D721Med (cell line): Measurements from ENCODE around the gene ABCC6.
A peak's percentile ranks its signal among the peaks of the same experiment; 100 is the strongest.
"Not testable (repeated sequence)": the region's sequence is repeated elsewhere in the genome, so short reads cannot be mapped to it uniquely, and the experiment has no call there.

Experiments used
- DNase-seq: peaks from one replicate; pipeline ENCODE4 v3.0.0; 2011; ENCODE audit warnings: low spot score; ENCODE audit not compliant: insufficient read length
- FAIRE-seq: peaks from 2 replicates; lab custom pipeline; 2011; peaks lifted over from hg19 to GRCh38; lab: Jason Lieb, UNC
- CTCF ChIP-seq: IDR thresholded peaks from 2 replicates; pipeline ENCODE4 v1.5.1; 2012; ENCODE audit warnings: mild to moderate bottlenecking, control low read depth; ENCODE audit not compliant: insufficient read depth; ENCODE audit errors: missing control alignments

The ABCC6 gene

GRCh38 chr16:16222850-16223661, at the start of gene ABCC6:
TSS of gene ABCC6 (minus strand) at chr16:16223494. CDS start at chr16:16223434, 60 bp downstream.
- FAIRE-seq, DNase-seq: not testable (repeated sequence)

DNA sequence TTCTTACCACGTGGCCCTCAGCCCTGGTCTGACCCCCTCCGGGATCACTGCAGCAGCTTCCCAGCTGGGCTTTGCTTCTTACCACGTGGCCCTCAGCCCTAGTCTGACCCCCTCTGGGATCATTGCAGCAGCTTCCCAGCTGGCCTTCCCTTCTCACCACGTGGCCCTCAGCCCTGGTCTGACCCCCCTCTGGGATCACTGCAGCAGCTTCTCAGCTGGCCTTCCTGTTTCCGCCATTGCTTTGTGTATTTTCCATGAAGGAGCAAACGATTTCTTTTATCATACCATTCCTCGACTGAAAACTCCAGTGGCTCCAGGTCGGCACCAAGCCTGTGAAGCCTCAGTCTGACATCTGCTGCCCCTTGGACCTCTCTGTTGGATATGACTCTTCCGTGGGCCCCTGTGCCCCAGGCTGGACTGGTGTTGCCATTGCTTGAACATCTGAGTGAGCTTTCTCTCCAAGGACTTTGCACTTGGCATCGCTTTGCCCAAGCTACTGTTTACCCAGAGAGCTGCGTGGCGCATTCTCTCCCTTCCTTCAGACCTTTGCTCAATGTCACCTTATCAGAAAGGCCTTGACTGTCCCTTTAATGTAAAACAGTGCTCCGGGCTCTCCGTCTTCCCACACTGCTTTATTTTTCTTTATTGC, 49.4 kb upstream of the ABCC6 start:
- not testable (repeated sequence) for FAIRE-seq

GRCh38 chr16:16271658-16272057, 48.4 kb upstream of the ABCC6 start:
- not testable (repeated sequence) for DNase-seq, FAIRE-seq

More for the DNA sequence above, 49.4 kb upstream of the ABCC6 start:
- not testable (repeated sequence) for DNase-seq

GRCh38 chr16:16268185-16268808, 45.0 kb upstream of the ABCC6 start:
- not testable (repeated sequence) for FAIRE-seq, DNase-seq

GRCh38 chr16:16267708-16268107, 44.4 kb upstream of the ABCC6 start:
- FAIRE-seq, DNase-seq: not testable (repeated sequence)

DNA sequence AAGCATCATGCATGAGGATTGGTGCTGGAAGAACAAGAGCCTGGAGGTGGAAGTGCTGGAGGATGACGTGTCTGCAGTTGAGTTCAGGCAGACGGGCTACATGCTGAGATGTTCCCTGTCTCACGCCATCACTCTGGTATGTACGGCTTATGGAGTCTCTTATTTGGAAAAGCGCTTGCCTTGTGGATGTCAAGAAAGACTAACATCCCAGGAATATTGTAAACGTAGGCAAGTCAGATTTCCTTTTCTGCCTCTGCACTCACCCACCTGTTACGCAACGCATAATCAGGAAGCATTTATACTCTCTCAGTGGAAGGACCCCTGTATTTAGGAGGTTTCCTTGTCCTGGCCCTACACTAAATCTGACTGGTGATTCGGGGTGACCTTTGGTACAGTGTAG, 41.8 kb upstream of the ABCC6 start:
- FAIRE-seq, DNase-seq: not testable (repeated sequence)

- not testable (repeated sequence) for DNase-seq, FAIRE-seq
Measured at GRCh38 chr16:16263947-16264346, 40.7 kb upstream of the ABCC6 start.

GRCh38 chr16:16262954-16263555, 39.8 kb upstream of the ABCC6 start:
- not testable (repeated sequence) for DNase-seq, FAIRE-seq

DNA sequence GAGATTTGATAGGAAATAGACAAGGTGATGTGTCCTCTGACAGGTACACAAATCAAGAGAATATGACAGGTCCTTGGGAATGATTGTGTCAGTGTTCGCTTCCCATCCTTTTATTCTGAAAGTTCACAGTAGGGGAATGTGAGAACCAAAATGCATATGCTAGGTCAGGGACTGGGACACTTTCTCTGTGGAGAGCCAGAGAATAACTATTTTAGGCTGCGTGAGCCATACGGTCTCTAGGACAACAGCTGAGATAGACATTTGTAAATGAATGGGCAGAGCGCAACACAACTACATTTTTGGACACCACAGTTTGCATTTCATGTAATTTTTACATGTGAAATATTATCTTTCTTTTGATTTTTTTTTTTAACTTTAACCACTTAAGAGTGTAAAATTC, 36.7 kb upstream of the ABCC6 start:
- DNase-seq, FAIRE-seq: not testable (repeated sequence)

DNA sequence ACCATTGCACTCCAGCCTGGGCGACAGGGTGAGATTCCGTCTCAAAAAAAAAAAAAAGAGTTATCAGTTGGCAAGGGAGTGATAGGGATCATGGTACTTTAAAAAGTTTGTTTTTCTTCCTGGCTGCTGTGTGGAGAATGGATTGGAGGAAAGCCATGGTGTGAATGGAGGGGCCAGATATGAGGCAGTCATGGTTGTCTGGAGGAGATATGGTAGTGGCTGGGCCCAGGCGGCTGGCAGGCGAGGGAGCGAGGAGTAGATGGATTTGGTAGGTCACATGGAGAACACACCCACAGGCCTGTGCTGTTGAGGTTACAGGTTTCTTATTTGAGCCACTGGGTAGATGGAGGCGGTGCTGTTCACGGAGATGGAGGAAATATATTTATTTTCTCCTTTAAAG, 35.5 kb upstream of the ABCC6 start:
- FAIRE-seq, DNase-seq: not testable (repeated sequence)

GRCh38 chr16:16257301-16257923, 34.1 kb upstream of the ABCC6 start:
- TF ChIP-seq CTCF = peak; percentile 21
- DNase-seq, FAIRE-seq: not testable (repeated sequence)

- DNase-seq, FAIRE-seq: not testable (repeated sequence)
Measured at GRCh38 chr16:16252377-16252776, 29.1 kb upstream of the ABCC6 start.

DNA sequence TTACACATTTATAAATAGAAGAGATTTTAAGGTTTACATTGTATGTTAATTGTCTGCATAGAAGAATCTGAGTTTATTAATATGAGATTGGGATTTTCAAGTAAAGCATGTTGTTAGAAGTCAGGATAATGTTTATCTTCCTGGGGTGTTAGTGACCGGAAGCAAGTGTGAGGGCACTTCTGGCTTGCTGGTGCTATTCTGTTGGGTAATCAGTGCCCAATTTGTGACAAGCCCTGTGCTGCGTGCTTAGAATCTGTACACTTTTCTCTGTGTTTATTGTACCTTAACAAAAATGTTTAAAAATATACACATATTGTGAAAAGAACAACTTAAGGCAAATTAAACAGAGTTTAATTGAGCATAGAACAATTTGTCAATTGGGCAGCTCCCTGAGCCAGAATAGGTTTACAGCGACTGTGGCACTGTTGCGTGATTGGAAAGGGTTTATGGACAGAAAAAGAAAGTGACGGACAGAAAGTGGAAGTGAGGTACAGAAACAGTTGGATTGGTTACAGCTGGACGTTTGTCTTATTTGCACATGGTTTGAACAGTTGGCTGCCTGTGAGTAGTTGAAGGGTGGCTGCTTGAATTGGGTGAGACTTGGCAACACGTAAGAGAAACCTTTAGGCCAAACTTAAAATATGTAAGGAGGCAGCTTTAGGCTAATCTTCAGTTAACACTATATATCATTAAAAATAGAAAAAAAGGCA, 26.5 kb upstream of the ABCC6 start:
- DNase-seq, FAIRE-seq: not testable (repeated sequence)

DNA sequence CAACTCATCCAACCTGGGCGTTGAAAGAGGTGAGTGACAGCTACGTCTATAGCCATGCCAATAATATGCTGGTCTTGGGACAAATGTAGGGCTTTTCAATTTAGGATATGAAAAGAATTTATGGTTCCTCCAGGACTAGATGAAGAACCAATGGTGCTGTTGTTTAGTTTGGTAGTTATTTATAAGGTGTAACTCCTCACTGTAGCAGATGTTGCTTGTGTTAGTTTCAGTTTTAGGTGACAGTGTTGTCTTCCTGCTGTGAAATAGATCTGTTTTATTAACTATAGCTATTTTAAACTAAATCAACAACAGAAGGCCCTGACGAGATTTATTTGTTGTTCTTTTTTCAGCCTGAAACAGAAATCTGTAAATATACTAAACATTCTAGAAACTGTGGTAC, 24.1 kb upstream of the ABCC6 start:
- not testable (repeated sequence) for DNase-seq, FAIRE-seq

DNA sequence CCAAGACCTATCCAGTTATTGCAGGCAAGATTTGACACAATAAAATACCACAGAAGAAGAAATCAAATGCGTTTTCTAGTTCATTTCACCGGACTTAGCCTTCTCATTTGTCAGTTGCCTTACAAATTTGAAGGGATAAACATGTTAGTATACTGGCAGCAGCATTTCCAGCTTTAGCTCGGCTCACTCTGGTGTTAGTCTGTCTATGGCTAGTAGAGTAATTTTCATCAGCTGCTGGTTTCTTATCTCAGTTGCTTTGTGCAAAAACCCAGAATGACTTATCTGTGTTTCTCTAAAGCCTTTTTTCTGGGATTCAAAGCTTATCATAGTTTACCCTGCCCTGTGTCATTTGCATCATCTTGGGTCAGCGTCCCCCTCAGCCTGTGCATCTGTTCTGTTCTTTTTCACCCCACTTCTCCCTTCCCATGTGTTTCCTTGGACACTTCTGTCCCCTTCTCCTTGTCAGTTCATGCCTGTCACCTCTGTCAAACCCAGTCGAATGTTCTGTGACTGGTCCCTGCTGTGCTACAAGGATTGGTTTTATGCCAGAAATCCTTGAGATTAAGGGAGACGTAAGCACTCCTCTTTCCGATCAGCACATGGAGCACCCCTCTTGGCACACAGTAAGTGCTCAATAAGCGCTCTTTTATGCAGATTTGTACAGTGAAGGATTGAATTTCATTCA, 23.4 kb upstream of the ABCC6 start:
- DNase-seq, FAIRE-seq: not testable (repeated sequence)

DNA sequence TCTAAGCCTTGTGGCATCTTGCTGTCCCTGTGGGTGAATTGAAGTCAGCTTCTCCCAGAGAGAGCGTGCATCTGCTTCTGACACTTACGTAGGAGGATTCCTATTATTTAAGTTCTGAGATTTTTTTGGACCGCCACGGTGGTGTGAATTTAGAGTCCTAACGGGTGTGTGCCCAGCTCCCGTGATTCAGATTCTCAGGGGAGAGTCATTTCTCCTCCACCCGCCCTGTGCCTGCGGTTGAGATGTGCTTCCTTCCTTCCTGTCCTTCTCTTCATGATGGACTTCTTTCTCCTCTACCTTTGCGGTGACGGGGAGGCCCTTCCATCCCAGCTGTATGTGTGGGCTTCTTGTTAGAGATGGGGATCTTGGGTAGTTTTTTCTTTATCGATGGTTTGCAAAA, 20.6 kb upstream of the ABCC6 start:
- FAIRE-seq = not testable (repeated sequence)

GRCh38 chr16:16240667-16241066, 17.4 kb upstream of the ABCC6 start:
- FAIRE-seq, DNase-seq: not testable (repeated sequence)

More for the DNA sequence above, 20.6 kb upstream of the ABCC6 start:
- not testable (repeated sequence) for DNase-seq
